Measurements from ENCODE around the gene CSPG4. TPM values are rescaled to one million over a fixed set of nuclear protein-coding genes. Genes with fewer than 3 reads are reported as not detected.
A peak's percentile ranks its signal among the peaks of the same experiment; 100 is the strongest.

The CSPG4 gene
- total RNA-seq, 4 donors from 2014 or later, result 29.9 to 144 (median 49.7) TPM

DNA sequence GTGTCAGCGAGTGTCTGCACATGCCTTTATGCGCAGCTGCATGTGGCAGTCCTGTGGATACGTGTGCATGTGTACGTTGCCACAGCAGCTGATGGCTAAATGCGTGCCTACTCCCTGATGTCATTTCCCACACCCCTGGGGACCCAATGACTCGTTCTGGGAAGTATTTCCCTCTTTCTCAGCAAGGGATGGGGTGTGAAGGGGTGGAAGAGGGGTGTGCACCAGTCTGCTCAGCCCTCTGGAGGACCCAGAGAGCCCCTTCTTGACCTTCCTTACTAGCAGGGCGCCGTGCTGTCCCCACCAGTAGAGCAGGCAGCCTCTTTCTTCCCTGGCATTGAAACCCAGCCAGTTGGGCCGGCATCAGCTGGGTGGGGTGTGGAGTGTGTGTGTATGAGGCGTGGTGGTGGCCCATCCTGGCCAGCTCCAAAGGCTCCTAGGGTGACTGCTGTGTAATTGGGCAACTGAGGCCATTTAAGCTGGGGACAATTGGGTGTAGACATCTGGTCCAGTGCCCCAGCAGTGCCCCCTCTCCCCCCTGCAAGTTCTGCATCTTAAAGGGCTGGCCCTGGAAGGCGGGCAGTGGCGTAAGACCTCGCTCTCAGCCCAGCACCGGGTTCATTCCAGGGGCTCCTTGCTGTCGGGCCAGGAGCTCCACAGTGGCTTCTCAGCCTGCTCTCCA, 45.7 kb downstream of the CSPG4 start:
- ATAC-seq (ENCODE audit: low FRiP score), result peak; percentile 29
- DNase-seq (ENCODE audit: low spot score), result no peak
- TF ChIP-seq, protein P1, sequence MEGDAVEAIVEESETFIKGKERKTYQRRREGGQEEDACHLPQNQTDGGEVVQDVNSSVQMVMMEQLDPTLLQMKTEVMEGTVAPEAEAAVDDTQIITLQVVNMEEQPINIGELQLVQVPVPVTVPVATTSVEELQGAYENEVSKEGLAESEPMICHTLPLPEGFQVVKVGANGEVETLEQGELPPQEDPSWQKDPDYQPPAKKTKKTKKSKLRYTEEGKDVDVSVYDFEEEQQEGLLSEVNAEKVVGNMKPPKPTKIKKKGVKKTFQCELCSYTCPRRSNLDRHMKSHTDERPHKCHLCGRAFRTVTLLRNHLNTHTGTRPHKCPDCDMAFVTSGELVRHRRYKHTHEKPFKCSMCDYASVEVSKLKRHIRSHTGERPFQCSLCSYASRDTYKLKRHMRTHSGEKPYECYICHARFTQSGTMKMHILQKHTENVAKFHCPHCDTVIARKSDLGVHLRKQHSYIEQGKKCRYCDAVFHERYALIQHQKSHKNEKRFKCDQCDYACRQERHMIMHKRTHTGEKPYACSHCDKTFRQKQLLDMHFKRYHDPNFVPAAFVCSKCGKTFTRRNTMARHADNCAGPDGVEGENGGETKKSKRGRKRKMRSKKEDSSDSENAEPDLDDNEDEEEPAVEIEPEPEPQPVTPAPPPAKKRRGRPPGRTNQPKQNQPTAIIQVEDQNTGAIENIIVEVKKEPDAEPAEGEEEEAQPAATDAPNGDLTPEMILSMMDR (IDR thresholded peaks at IDR 0.05), result no peak

DNA sequence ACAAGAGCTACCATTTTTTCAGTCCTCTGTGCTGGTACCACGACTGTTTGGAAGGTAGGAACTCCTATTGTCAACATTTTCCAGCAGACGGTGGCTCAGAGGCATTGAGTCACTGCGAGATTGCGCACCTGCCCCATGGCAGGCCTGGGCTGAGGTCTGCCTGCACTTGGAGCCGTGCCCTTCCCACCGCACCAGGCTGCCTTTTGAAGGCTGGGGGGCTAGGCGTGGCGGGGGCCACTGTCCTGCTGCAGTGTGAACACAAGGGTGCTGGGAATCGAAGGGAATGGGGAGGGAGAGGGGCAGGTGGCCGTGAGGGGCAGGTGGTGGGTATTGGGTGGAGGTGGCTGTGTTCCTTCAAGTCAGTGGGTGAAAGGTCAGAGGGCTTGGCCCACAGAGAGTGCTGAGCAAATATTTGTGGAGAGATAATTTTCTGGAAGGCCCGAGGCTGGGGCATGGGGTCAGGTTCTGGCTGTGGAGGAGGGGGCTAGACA, 48.7 kb downstream of the CSPG4 start:
- DNase-seq (ENCODE audit: low spot score) (no peak), ATAC-seq (ENCODE audit: low FRiP score) (no peak)
- TF ChIP-seq, protein P1 (IDR thresholded peaks at IDR 0.05), result no peak

DNA sequence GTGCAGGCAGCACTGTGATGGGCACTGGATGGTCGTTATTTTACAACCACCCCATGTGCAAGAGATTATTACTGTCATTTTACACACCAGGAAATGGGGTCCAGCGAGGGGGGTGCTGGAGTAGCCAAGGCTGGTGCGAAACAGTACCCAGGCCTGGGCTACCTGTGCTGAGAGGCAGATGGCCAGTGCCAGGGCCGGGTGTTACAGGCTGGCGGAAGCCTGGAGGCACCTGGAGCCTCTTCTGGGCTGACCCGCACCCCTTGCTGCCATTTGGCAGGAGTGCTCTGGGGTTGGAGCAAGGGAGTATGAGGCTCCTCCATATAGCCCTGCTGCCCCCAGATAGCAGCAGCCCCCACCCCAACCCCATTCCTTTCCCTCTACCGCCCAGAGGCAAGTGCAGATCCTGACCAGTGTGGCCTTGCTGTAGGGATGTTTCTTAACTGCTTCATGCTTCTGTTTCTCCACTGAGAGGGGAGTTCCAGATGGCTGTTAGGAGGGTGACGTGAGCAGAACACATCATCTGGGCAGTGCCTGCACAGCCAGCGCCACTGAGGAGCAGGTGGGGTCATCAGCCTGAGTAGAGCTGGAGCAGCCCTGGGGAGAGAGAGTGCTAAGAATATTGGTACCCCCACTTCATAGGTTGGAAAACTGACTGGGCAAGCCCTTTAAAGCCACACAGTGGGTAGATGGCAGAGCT, 49.7 kb downstream of the CSPG4 start:
- ATAC-seq (ENCODE audit: low FRiP score) (no peak), DNase-seq (ENCODE audit: low spot score) (no peak)
- TF ChIP-seq, protein P1 (IDR thresholded peaks at IDR 0.05), result no peak

DNA sequence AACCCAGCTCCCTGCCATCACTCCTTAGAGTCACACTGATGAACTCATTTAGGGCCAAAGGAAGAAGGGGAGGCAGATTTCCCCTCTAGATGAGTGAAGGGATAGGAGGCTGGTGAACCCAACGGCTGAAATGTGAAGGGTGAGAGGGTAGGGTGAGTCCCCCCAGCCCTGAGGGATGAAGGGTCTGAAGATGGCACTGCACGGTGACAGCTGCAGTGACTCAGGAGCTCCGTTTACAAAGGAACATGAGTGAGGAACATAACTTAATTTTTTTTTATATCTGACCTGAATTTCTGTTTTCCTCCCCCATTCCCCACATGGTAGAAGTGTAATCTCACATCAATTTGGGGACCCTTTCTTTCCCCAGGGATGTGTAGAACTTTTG, 50.9 kb downstream of the CSPG4 start:
- ATAC-seq (ENCODE audit: low FRiP score) (no peak), DNase-seq (ENCODE audit: low spot score) (no peak)
- TF ChIP-seq, protein P1 (IDR thresholded peaks at IDR 0.05), result no peak

DNA sequence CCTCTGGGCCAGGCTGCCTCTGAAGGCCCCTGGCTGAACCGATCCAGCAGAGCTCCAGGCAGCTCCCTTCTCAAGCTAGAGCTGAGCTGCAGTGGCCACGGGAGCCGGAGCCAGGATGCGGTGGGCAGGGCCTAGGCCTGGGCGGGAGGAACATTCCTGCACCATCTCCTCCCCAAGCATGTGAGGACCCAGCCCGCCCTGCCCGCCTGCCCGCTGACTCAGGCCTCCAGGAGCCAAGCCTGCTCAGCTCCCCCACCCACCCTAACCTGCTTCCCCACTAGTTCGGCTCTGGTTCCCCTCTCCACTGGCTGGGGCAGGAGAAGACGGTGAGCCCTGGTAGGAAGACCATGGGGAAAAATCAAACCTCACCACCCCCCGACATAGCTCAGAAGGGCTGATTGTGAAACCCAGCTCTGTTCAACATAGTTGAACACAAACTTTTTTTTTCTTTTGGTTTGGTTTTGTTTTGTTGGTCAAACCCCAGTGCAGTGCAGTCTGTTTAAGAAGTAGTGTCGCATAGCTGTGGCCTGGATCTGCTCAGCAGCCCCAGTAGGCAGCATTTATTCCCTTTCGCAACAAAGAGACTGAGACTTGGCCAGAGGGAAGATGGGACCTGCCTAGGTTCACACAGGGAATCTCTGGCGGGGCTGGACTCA, 51.4 kb downstream of the CSPG4 start:
- TF ChIP-seq, protein P1 (IDR thresholded peaks at IDR 0.05), result no peak
- DNase-seq (ENCODE audit: low spot score), result no peak
- peak; percentile 95 for ATAC-seq (ENCODE audit: low FRiP score)

DNA sequence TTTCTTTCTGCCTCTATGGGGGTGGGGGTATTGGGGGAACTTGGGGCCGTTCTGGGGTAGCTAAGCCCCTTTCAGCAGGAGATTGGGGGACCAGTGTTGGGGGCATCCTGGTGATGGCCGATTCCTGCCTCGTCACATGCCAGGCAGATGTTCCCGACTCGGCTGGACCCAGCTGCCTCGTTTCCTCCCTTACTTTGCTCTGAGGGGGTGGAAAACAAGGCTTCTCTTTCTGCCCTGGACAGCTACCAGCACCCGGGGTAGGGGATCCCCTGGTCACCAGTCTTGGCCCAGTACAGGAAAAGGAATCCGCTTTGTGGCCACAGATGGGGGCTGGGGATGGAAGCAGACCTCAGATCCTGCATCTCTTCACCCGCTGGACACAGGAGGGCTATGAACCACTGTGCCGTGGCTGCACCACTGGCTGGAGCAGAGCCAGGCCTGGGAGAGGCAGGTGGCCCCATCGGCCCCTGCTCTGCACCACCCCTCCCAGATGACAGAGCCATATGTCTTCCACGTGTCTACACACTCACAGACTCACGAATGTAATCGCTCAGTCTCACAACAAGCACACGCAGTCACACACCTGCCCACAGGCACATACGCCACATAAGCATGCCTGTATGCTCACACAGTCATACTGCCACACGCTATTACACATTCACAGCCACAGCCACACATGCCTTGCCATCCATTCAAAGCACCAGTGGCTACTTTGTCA, 52.6 kb downstream of the CSPG4 start:
- no peak for ATAC-seq (ENCODE audit: low FRiP score)
- no peak for DNase-seq (ENCODE audit: low spot score)
- TF ChIP-seq, protein P1 (IDR thresholded peaks at IDR 0.05), result no peak
